ENCODE data around the gene CHP1.
"Not testable (repeated sequence)": the region's sequence is repeated elsewhere in the genome, so short reads cannot be mapped to it uniquely, and the experiment has no call there.

The CHP1 gene

GRCh38 chr15:41276831-41277230 is 45.8 kb downstream of the CHP1 start:
- Mint-ChIP-seq H3K27me3 (no peaks in the 10 kb centered on the region), H3K36me3 (ENCODE audit: low read depth) (peaks cover 35% of the 10 kb centered on the region), H3K4me1 (ENCODE audit: low read depth) (no peaks in the 10 kb centered on the region), H3K9me3 (no peaks in the 10 kb centered on the region), H3K4me3 (no peak overlapping the region), H3K27ac (no peak overlapping the region)
- DNase-seq: no peak

- Mint-ChIP-seq H3K27ac (no peak overlapping the region), H3K4me1 (ENCODE audit: low read depth) (peaks cover 9% of the 10 kb centered on the region), H3K36me3 (ENCODE audit: low read depth) (peaks cover 40% of the 10 kb centered on the region), H3K27me3 (no peaks in the 10 kb centered on the region), H3K9me3 (no peaks in the 10 kb centered on the region), H3K4me3 (no peak overlapping the region)
- no peak for DNase-seq
These were observed 47.3 kb downstream of the CHP1 start for GRCh38 chr15:41278319-41278718.

- no peak overlapping the region for H3K27ac Mint-ChIP-seq
- H3K9me3 Mint-ChIP-seq: no peaks in the 10 kb centered on the region
- peaks cover 14% of the 10 kb centered on the region for H3K4me1 Mint-ChIP-seq (ENCODE audit: low read depth)
- peaks cover 41% of the 10 kb centered on the region for H3K36me3 Mint-ChIP-seq (ENCODE audit: low read depth)
- no peak overlapping the region for H3K4me3 Mint-ChIP-seq
- no peaks in the 10 kb centered on the region for H3K27me3 Mint-ChIP-seq
- no peak for DNase-seq
These were observed 48.6 kb downstream of the CHP1 start for GRCh38 chr15:41279535-41280283.

- Mint-ChIP-seq H3K36me3 (ENCODE audit: low read depth) (peaks cover 54% of the 10 kb centered on the region), H3K27ac (no peak overlapping the region), H3K4me1 (ENCODE audit: low read depth) (peaks cover 27% of the 10 kb centered on the region), H3K27me3 (no peaks in the 10 kb centered on the region), H3K9me3 (no peaks in the 10 kb centered on the region), H3K4me3 (no peak overlapping the region)
- no peak for DNase-seq
These were observed 50.2 kb downstream of the CHP1 start for GRCh38 chr15:41281236-41281635.

GRCh38 chr15:41282436-41282835 is 51.4 kb downstream of the CHP1 start:
- DNase-seq, H3K27me3 Mint-ChIP-seq, H3K9me3 Mint-ChIP-seq: not testable (repeated sequence)
- H3K27ac Mint-ChIP-seq: peak overlapping the region; percentile 98
- H3K4me3 Mint-ChIP-seq: peak overlapping the region; percentile 96
- H3K36me3 Mint-ChIP-seq (ENCODE audit: low read depth): peaks cover 55% of the 10 kb centered on the region
- peaks cover 39% of the 10 kb centered on the region for H3K4me1 Mint-ChIP-seq (ENCODE audit: low read depth)

- not testable (repeated sequence) for H3K27me3 Mint-ChIP-seq
These were observed 52.0 kb downstream of the CHP1 start for GRCh38 chr15:41282980-41283652.

GRCh38 chr15:41283653-41284426 is 52.8 kb downstream of the CHP1 start:
- Mint-ChIP-seq H3K9me3 (no peaks in the 10 kb centered on the region), H3K27ac (peak overlapping the region; percentile 98), H3K4me1 (ENCODE audit: low read depth) (peaks cover 51% of the 10 kb centered on the region), H3K36me3 (ENCODE audit: low read depth) (peaks cover 64% of the 10 kb centered on the region), H3K4me3 (peak overlapping the region; percentile 96), H3K27me3 (no peaks in the 10 kb centered on the region)
- DNase-seq: peak; percentile 97

More at GRCh38 chr15:41282980-41283652, 52.0 kb downstream of the CHP1 start:
- Mint-ChIP-seq H3K4me3 (peak overlapping the region; percentile 96), H3K27ac (peak overlapping the region; percentile 98), H3K4me1 (ENCODE audit: low read depth) (peaks cover 44% of the 10 kb centered on the region), H3K36me3 (ENCODE audit: low read depth) (peaks cover 62% of the 10 kb centered on the region)
- DNase-seq: peak; percentile 68
- H3K9me3 Mint-ChIP-seq: not testable (repeated sequence)

- no peaks in the 10 kb centered on the region for H3K27me3 Mint-ChIP-seq
- H3K4me1 Mint-ChIP-seq (ENCODE audit: low read depth): peaks cover 52% of the 10 kb centered on the region
- peak overlapping the region; percentile 96 for H3K4me3 Mint-ChIP-seq
- H3K36me3 Mint-ChIP-seq (ENCODE audit: low read depth): peaks cover 62% of the 10 kb centered on the region
- no peak for DNase-seq
- H3K9me3 Mint-ChIP-seq: no peaks in the 10 kb centered on the region
- H3K27ac Mint-ChIP-seq: peak overlapping the region; percentile 98
These were observed 53.5 kb downstream of the CHP1 start for GRCh38 chr15:41284427-41285177.

- no peaks in the 10 kb centered on the region for H3K27me3 Mint-ChIP-seq
- DNase-seq: no peak
- no peaks in the 10 kb centered on the region for H3K9me3 Mint-ChIP-seq
- peaks cover 52% of the 10 kb centered on the region for H3K4me1 Mint-ChIP-seq (ENCODE audit: low read depth)
- H3K27ac Mint-ChIP-seq: peak overlapping the region; percentile 98
- H3K4me3 Mint-ChIP-seq: peak overlapping the region; percentile 96
- peaks cover 61% of the 10 kb centered on the region for H3K36me3 Mint-ChIP-seq (ENCODE audit: low read depth)
These were observed 54.2 kb downstream of the CHP1 start for GRCh38 chr15:41285285-41285684.

GRCh38 chr15:41286665-41287333 is 55.7 kb downstream of the CHP1 start:
- H3K27me3 Mint-ChIP-seq: no peaks in the 10 kb centered on the region
- H3K4me3 Mint-ChIP-seq: peak overlapping the region; percentile 47
- DNase-seq: no peak
- peak overlapping the region; percentile 80 for H3K27ac Mint-ChIP-seq
- H3K36me3 Mint-ChIP-seq (ENCODE audit: low read depth): peaks cover 76% of the 10 kb centered on the region
- no peaks in the 10 kb centered on the region for H3K9me3 Mint-ChIP-seq
- H3K4me1 Mint-ChIP-seq (ENCODE audit: low read depth): peaks cover 62% of the 10 kb centered on the region

GRCh38 chr15:41288464-41288863 is 57.4 kb downstream of the CHP1 start:
- H3K4me1 Mint-ChIP-seq (ENCODE audit: low read depth): peaks cover 54% of the 10 kb centered on the region
- DNase-seq: no peak
- no peaks in the 10 kb centered on the region for H3K27me3 Mint-ChIP-seq
- no peaks in the 10 kb centered on the region for H3K9me3 Mint-ChIP-seq
- H3K27ac Mint-ChIP-seq: peak overlapping the region; percentile 55
- no peak overlapping the region for H3K4me3 Mint-ChIP-seq
- peaks cover 82% of the 10 kb centered on the region for H3K36me3 Mint-ChIP-seq (ENCODE audit: low read depth)

GRCh38 chr15:41289953-41290352 is 58.9 kb downstream of the CHP1 start:
- Mint-ChIP-seq H3K27ac (no peak overlapping the region), H3K4me1 (ENCODE audit: low read depth) (peaks cover 50% of the 10 kb centered on the region), H3K36me3 (ENCODE audit: low read depth) (peaks cover 82% of the 10 kb centered on the region)

GRCh38 chr15:41291065-41291631 is 60.1 kb downstream of the CHP1 start:
- peak overlapping the region; percentile 71 for H3K27ac Mint-ChIP-seq
- no peak overlapping the region for H3K4me3 Mint-ChIP-seq
- peaks cover 81% of the 10 kb centered on the region for H3K36me3 Mint-ChIP-seq (ENCODE audit: low read depth)
- H3K9me3 Mint-ChIP-seq: no peaks in the 10 kb centered on the region
- peaks cover 39% of the 10 kb centered on the region for H3K4me1 Mint-ChIP-seq (ENCODE audit: low read depth)
- no peaks in the 10 kb centered on the region for H3K27me3 Mint-ChIP-seq
- no peak for DNase-seq

More at GRCh38 chr15:41289953-41290352, 58.9 kb downstream of the CHP1 start:
- Mint-ChIP-seq H3K27me3 (no peaks in the 10 kb centered on the region), H3K9me3 (no peaks in the 10 kb centered on the region), H3K4me3 (no peak overlapping the region)
- DNase-seq: no peak

All from activated T-cell treated with anti-CD3 and anti-CD28 coated beads, Interleukin-2, amount 50 U/mL, for 24 hours (primary cell).